Erythroblast (primary cell): Measurements from ENCODE around the gene PCDHB12.
"Not testable (repeated sequence)": the region's sequence is repeated elsewhere in the genome, so short reads cannot be mapped to it uniquely, and the experiment has no call there.

Source experiments
- DNase-seq, 2 experiments: peaks; one replicate each; lab custom pipeline; 2025; lab: John Stamatoyannopoulos, UW
- GATA1 ChIP-seq: IDR thresholded peaks from 2 replicates; pipeline ENCODE4 v1.6.1; 2011; ENCODE audit warnings: low read depth, mild to moderate bottlenecking, control low read depth, low read length, moderate library complexity
- POLR2A ChIP-seq: IDR thresholded peaks from 2 replicates; pipeline ENCODE4 v1.6.1; 2011; ENCODE audit warnings: mild to moderate bottlenecking, low read length

PCDHB12 gene

DNA sequence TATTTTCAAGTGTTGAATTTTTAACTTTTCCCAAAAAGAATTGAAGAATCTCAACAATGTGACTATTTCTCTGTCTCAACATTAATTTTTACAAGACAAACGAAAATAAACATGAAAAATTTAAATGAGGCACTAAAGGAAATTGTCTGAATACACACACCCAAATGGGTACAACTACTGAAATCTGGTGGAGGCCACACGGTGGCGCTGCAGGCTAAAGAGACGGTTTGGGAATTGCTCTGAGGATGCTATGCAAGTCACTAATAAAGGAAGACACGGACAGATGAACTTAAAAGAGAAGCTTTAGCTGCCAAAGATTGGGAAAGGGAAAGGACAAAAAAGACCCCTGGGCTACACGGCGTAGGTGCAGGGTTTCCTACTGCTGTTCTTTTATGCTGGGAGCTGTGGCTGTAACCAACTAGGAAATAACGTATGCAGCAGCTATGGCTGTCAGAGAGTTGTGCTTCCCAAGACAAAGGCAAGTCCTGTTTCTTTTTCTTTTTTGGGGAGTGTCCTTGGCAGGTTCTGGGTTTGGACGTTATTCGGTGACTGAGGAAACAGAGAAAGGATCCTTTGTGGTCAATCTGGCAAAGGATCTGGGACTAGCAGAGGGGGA lies 16.3 kb upstream of the PCDHB12 start, which contains the start of gene PCDHB10:
Gene PCDHB10, plus strand, starts transcription at position 244 of the 616 bp plus-strand sequence. Its CDS starts 200 bp downstream, at position 444.
- DNase-seq: peak; percentile 1 to 40
- TF ChIP-seq GATA1 (no peak), POLR2A (no peak)

DNA sequence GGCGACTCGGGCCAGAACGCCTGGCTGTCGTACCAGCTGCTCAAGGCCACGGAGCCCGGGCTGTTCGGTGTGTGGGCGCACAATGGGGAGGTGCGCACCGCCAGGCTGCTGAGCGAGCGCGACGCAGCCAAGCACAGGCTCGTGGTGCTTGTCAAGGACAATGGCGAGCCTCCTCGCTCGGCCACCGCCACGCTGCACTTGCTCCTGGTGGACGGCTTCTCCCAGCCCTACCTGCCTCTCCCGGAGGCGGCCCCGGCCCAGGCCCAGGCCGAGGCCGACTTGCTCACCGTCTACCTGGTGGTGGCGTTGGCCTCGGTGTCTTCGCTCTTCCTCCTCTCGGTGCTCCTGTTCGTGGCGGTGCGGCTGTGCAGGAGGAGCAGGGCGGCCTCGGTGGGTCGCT lies 14.2 kb upstream of the PCDHB12 start:
- not testable (repeated sequence) for DNase-seq

DNA sequence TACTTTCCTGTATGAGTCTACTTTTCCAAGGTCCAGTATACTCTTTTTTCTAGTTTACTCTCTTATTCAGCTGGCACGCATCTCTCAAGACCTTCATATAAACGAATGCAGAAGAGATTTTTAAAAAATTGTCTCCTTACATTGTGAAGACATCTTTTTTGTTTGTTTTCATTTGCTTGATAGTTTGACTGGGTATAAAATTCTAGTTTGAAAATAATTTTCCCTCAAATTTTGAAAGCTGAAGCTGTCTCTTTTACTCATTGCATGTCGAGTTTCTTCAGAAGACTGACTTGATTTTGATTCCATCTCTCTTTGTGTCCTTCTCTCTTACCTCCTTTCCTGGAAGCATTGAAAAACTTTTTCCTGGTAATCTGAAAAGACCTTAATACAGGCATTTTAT lies 12.2 kb upstream of the PCDHB12 start:
- TF ChIP-seq POLR2A: no peak
- DNase-seq: no peak

DNA sequence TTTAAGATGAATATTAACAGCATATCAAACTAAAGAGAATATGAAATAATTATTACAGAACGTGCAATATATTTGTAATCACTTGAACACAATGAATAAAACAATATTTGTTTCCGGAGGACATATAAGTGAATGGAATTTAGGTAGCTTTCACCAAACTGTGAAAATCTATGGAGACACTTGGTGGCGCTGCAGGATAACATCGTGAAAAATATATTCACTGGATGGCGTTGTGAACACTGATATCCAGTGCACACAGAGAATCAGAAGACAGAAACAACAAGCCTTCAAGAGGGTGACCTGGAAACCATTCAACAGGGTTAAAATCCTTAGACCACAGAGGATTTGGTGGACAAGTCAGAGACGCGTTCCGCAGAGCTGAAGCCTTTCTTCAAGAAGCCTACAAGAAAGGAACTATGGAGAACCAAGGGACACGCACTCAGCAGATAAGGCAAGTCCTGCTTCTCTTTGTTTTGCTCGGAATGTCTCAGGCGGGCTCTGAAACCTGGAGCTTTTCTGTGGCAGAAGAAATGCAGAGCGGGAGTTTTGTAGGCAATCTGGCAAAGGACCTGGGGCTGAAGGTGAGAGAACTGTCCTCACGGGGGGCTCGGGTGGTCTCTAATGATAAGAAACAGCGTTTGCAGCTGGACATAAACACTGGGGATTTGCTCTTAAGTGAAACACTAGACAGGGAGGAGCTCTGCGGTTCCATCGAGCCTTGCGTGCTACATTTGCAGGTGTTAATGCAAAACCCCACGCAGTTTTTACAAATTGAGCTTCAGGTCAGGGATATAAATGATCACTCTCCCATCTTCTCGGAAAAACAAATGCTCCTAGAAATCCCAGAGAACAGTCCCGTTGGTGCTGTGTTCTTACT lies 8.9 kb upstream of the PCDHB12 start, which contains the start of gene PCDHB11:
Gene PCDHB11, plus strand, starts transcription at position 269 of the 877 bp plus-strand sequence. Its CDS starts 148 bp downstream, at position 417.
- TF ChIP-seq POLR2A (no peak), GATA1 (no peak)
- no peak for DNase-seq

DNA sequence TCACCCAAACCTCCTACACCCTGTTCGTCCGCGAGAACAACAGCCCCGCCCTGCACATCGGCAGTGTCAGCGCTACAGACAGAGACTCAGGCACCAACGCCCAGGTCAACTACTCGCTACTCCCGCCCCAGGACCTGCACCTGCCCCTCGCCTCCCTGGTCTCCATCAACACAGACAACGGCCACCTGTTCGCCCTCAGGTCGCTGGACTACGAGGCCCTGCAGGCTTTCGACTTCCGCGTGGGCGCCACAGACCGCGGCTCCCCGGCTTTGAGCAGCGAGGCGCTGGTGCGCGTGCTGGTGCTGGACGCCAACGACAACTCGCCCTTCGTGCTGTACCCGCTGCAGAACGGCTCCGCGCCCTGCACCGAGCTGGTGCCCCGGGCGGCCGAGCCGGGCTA lies 7.4 kb upstream of the PCDHB12 start:
- not testable (repeated sequence) for DNase-seq

DNA sequence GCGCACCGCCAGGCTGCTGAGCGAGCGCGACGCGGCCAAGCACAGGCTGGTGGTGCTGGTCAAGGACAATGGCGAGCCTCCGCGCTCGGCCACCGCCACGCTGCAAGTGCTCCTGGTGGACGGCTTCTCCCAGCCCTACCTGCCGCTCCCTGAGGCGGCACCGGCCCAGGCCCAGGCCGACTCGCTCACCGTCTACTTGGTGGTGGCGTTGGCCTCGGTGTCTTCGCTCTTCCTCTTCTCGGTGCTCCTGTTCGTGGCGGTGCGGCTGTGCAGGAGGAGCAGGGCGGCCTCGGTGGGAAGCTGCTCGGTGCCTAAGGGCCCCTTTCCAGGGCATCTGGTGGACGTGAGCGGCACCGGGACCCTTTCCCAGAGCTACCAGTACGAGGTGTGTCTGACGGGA lies 6.9 kb upstream of the PCDHB12 start:
- DNase-seq: not testable (repeated sequence)

DNA sequence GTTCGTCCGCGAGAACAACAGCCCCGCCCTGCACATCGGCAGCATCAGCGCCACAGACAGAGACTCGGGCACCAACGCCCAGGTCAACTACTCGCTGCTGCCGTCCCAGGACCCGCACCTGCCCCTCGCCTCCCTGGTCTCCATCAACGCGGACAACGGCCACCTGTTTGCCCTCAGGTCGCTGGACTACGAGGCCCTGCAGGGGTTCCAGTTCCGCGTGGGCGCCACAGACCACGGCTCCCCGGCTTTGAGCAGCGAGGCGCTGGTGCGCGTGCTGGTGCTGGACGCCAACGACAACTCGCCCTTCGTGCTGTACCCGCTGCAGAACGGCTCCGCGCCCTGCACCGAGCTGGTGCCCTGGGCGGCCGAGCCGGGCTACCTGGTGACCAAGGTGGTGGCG lies 1.8 kb downstream of the PCDHB12 start:
- not testable (repeated sequence) for DNase-seq

DNA sequence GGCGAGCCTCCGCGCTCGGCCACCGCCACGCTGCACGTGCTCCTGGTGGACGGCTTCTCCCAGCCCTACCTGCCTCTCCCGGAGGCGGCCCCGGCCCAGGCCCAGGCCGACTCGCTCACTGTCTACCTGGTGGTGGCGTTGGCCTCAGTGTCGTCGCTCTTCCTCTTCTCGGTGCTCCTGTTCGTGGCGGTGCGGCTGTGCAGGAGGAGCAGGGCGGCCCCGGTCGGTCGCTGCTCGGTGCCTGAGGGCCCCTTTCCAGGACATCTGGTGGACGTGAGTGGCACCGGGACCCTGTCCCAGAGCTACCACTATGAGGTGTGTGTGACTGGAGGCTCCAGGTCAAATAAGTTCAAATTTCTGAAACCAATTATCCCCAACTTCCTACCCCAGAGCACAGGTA lies 2.3 kb downstream of the PCDHB12 start:
- not testable (repeated sequence) for DNase-seq

DNA sequence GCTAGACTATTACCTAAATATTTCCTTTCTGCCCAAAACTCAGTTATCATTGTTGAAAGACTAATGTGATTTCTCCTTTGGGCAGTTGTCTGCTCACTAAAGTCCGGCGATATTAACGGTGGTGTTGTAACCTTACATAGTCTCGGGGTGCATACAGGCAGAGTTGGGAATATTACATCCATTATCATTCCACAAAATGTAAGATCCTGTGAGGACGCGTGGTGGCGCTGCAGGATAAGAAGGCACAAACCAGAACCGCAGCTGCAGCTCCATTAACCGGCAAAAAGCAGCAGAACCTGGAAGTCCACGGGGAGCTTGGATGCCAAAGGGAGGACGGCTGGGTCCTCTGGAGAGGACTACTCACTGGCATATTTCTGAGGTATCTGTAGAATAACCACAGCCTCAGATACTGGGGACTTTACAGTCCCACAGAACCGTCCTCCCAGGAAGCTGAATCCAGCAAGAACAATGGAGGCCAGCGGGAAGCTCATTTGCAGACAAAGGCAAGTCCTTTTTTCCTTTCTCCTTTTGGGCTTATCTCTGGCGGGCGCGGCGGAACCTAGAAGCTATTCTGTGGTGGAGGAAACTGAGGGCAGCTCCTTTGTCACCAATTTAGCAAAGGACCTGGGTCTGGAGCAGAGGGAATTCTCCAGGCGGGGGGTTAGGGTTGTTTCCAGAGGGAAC lies 5.3 kb downstream of the PCDHB12 start, which contains the start of gene PCDHB13:
Gene PCDHB13, plus strand, starts transcription at position 264 of the 684 bp plus-strand sequence. Its CDS starts 205 bp downstream, at position 469.
- peak; percentile 1 to 32 for DNase-seq

DNA sequence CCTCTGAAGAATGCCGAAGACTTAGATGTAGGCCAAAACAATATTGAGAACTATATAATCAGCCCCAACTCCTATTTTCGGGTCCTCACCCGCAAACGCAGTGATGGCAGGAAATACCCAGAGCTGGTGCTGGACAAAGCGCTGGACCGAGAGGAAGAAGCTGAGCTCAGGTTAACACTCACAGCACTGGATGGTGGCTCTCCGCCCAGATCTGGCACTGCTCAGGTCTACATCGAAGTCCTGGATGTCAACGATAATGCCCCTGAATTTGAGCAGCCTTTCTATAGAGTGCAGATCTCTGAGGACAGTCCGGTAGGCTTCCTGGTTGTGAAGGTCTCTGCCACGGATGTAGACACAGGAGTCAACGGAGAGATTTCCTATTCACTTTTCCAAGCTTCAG lies 6.1 kb downstream of the PCDHB12 start:
- not testable (repeated sequence) for DNase-seq

DNA sequence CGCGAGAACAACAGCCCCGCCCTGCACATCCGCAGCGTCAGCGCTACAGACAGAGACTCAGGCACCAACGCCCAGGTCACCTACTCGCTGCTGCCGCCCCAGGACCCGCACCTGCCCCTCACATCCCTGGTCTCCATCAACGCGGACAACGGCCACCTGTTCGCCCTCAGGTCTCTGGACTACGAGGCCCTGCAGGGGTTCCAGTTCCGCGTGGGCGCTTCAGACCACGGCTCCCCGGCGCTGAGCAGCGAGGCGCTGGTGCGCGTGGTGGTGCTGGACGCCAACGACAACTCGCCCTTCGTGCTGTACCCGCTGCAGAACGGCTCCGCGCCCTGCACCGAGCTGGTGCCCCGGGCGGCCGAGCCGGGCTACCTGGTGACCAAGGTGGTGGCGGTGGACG lies 7.0 kb downstream of the PCDHB12 start:
- not testable (repeated sequence) for DNase-seq

DNA sequence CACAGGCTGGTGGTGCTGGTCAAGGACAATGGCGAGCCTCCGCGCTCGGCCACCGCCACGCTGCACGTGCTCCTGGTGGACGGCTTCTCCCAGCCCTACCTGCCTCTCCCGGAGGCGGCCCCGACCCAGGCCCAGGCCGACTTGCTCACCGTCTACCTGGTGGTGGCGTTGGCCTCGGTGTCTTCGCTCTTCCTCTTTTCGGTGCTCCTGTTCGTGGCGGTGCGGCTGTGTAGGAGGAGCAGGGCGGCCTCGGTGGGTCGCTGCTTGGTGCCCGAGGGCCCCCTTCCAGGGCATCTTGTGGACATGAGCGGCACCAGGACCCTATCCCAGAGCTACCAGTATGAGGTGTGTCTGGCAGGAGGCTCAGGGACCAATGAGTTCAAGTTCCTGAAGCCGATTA lies 7.5 kb downstream of the PCDHB12 start:
- not testable (repeated sequence) for DNase-seq

DNA sequence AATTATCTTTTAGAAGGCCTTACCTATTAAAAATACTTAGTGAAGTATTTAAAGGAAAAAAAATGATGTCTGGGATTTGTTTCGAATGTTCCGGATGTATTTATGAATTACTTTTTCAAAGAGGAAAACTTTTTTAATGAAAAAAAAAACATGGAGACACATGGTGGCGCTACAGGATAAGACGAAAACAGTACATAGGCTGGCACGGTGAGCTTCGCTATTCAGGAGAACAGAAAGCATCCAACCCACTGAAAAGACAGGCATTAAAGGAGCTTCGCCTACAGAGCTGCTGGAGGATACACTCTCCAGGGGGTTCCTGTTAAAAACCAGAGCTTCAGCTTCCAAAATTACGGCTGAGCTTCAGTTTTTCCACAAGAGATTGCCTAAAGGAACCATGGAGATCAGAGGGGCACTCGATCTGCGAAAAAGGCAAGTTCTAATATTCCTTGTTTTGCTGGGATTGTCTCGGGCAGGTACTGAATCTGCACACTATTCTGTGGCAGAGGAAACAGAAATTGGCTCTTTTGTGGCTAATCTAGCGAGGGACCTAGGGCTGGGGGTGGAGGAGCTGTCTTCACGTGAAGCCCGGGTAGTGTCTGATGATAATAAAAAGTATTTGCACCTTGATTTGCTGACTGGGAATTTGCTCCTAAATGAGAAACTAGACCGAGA lies 14.7 kb downstream of the PCDHB12 start, which contains the start of gene PCDHB14:
Gene PCDHB14, plus strand, starts transcription at position 232 of the 672 bp plus-strand sequence. Its CDS starts 163 bp downstream, at position 395.
- TF ChIP-seq GATA1 (no peak), POLR2A (no peak)
- peak in 1 of 2 experiments; percentile 1 for DNase-seq

DNA sequence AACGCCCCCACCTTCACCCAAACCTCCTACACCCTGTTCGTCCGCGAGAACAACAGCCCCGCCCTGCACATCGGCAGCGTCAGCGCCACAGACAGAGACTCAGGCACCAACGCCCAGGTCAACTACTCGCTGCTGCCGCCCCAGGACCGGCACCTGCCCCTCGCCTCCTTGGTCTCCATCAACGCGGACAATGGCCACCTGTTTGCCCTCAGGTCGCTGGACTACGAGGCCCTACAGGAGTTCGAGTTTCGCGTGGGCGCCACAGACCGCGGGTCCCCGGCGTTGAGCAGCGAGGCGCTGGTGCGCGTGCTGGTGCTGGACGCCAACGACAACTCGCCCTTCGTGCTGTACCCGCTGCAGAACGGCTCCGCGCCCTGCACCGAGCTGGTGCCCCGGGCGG lies 16.3 kb downstream of the PCDHB12 start:
- not testable (repeated sequence) for DNase-seq

DNA sequence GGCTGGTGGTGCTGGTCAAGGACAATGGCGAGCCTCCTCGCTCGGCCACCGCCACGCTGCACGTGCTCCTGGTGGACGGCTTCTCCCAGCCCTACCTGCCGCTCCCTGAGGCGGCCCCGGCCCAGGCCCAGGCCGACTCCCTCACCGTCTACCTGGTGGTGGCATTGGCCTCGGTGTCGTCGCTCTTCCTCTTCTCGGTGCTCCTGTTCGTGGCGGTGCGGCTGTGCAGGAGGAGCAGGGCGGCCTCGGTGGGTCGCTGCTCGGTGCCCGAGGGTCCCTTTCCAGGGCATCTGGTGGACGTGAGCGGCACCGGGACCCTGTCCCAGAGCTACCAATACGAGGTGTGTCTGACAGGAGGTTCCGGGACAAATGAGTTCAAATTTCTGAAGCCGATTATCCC lies 16.9 kb downstream of the PCDHB12 start:
- not testable (repeated sequence) for DNase-seq
